GM21528 (cell line): ENCODE data around the gene RASSF8.
A peak's percentile ranks its signal among the peaks of the same experiment; 100 is the strongest.
"Not testable (repeated sequence)": the region's sequence is repeated elsewhere in the genome, so short reads cannot be mapped to it uniquely, and the experiment has no call there.

Source experiments
- ATAC-seq: cut with Tn5 transposase; IDR thresholded peaks from one replicate; pipeline ENCODE4 v1.9.1; 2021; ENCODE audit warnings: mild to moderate bottlenecking, moderate library complexity; ENCODE audit not compliant: unreplicated experiment, low FRiP score

The RASSF8 gene

DNA sequence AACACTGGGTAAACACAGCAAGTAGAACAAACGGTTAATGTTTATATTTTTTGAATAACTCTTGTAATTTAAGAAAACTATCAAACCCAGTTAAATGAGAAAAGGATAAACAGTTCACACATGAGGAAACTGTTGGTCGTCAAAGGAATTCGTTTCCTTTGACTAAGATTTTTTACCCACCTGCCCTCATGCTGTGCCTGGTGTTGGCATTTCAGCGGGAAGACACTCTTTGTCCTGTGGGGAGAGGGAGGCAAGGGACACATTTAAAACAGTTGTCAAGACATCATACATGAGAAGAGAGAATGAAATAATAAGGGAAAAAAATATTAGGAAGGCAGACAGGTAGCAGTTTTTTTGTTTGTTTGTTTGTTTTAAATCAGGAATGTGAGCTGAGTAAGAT is 95.9 kb downstream of the RASSF8 start:
- ATAC-seq: no peak

DNA sequence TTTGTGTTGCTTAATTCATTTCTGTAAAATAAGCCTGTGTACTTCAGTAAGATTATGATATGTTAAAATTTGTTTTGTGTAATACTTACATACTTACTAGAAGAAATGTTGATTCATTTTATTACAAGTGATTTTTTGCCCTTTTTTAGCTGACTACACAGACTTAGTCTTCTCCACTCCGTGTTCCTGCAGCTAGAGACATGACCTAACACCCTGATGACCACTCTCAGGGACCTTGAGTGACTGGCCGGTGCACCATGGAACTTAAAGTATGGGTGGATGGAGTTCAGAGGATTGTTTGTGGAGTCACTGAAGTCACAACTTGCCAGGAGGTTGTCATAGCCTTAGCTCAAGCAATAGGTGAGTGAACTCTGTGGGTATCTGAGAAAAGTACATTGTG is 96.6 kb downstream of the RASSF8 start:
- no peak for ATAC-seq

DNA sequence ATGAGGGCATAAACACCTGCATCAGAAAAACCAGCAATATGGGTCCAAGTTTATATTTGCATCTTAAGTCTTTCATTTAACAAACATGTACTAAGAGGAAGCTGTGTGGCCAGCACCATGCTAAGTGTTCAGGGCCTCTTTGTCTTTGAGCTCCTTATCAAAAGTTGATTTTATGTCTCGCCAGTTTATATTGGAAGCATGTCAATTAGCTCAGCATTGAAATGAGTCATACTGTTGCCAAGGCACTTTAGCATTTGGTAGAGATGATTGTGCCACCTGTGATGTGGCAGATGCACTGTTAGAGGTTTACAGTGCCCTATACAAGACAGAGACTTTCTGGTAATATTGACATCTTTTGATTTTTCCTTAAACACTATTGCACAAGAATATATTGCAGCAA is 97.9 kb downstream of the RASSF8 start:
- ATAC-seq: no peak

DNA sequence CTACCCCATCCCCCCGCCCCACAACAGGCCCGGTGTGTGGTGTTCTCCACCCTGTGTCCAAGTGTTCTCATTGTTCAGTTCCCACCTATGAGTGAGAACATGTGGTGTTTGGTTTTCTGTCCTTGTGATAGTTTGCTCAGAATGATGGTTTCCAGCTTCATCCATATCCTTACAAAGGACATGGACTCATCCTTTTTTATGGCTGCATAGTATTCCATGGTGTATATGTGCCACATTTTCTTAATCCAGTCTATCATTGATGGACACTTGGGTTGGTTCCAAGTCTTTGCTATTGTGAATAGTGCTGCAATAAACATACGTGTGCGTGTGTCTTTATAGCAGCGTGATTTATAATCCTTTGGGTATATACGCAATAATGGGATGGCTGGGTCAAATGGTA is 98.8 kb downstream of the RASSF8 start:
- ATAC-seq: not testable (repeated sequence)

DNA sequence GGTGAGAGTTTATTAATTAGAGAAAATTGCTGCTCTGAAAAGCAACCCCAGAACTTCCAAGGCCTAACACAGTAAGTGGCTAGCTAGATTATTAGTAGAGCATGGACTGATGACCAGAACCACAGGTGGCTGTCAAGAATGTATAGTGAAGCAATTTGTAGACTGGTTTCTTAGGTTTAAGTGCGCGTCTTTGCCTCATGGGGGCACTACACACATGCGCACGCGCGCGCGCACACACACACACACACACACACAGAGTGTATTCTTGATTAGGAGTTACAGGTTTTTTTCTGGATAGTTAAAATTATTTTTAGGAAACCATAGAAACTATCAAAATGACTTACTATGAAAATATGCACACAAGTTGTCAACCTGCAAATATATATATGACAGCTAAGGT is 99.8 kb downstream of the RASSF8 start:
- no peak for ATAC-seq

DNA sequence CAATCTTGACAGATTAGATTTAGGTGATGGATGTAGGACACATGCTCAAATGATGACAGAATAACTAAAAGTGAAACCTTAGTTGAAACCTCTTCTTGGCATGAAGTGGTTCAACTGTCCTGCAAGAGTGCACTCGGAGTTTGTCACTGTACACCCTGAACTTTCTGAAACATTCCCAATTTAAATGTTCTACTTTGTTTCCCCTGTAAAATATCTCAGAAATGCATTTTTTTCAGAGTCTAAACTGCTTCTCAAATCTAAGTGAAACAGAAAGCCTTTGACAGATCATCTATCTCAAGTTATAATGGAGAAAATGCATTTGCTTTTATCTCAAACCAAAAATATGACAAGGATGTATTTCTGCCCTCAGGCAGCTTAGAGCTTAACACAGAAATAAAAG is 100.3 kb downstream of the RASSF8 start:
- no peak for ATAC-seq

DNA sequence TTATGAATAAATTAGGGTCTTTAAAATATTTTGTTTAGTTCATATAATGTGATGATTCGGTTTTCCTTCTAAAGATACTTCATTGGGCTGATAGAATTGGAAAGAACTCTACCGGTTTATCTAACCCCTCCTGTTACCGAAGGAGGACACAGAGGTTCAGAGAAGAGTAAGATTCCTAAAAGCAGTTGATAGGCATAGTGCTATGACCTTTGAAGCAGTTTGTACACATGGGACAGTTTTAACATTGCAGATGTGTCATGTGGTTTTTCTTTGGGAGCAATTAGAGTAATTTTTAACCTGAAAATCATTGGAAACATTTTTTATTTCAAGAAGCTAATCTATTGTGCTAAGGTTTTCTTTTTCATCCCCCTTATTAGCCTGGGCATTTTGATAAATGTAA is 103.5 kb downstream of the RASSF8 start:
- ATAC-seq: no peak

DNA sequence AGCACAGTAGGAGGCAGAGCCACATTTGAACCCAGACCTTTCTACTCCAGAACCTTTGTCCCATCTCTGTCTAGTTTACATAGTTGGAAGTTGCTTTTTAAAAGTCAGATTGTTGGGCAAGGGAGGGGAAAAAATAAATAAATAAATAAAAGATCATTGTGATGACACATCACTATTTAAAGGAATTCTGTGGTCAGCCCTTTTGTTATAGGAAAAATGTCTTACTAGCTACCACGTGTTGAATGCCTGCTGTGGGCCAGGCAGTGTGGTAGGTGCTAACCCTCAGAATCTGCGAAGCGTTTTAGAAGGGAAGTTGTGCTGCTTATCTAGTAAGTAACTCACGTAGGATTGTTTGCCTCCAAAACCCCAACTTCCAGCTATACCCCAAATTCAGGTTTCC is 104.1 kb downstream of the RASSF8 start:
- ATAC-seq: no peak

DNA sequence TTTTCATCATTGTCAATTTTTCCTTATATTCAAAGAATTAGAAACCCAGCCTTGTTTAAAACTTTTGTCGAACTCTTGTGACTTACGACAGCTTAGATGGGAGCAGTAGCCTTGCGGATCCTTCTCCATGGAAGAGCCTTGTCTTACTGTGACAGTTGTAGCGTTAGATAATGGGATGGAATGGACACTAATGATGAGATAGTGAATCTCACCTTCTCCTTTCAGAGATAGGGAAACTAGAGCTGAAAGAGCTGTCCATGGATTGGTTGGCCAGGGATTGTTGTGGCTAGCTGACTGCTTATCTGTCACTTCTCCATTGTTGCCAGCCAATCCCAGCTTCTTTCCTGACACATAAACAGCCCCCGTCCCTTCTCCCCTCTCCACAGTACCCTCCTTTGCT is 107.0 kb downstream of the RASSF8 start:
- no peak for ATAC-seq

DNA sequence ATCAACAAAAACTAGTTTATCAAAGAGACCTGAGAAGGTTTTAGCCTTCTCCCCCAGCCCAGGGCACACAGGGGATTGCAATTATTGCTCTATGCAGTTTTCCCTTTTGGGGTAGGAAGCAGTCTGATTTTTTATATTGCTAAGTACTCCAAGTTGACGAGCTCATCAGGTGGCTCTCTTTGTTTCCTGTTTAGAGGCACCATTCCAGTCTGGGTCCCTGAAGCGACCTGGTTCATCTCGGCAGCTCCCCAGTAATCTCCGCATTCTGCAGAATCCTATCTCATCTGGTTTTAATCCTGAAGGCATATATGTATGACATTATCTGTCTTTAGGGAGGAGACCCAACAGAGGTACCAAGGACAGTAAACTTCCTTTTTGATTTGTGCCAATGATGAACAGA is 110.0 kb downstream of the RASSF8 start:
- ATAC-seq: no peak

DNA sequence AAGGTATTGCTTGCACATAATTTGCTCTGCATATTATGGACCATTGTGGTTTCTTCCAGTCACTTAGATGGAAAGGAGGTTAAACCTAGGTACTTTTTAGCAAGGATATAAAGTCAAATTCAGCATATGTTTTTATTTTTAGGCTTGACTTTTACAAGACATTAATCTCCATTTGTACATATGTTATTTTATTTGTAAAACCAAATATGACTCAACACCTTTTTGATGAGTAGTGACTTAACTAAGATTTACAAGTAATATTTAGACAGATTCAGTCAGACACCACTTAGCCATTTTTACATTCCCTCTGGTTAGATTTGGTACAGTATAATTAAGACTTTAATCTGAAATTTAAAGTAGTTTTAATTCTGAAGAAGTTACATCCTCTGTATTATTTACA is 111.3 kb downstream of the RASSF8 start:
- no peak for ATAC-seq

DNA sequence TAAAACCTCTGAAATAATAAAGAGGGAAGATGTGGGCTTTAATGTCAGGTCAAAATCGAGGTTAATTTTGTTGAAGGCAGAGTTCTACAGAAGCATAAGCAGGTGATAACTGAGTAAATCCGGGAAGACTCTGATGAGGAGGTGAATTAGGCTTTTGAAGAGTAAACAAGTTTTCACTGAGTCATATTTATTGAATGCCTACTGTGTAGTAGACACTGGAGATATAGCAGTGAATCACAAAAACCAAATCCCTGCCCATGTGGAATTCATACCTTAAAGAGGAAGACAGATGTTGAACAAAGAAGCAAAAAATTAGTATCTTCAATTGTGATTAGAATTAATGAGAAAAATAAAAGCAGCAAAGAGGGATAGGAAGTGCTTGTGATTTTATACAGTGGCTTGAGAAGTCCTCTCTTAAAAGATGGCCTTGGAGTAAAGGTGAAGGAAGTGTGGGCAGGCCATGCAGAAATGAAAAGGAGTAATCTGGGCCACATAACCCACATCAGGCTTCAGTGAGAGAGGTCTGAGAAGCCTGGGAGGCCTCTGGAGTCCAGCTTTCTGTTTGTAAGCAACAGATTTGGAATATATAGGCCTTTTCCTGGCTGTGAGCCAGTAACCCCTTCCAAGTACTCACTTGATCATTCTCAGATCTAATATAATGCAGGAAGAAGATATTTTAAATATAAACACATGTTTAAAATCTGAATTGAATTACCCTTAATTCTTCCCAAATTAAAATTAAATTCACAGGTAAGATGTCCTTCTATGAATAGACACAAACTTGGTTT is 119.6 kb downstream of the RASSF8 start:
- ATAC-seq: no peak

DNA sequence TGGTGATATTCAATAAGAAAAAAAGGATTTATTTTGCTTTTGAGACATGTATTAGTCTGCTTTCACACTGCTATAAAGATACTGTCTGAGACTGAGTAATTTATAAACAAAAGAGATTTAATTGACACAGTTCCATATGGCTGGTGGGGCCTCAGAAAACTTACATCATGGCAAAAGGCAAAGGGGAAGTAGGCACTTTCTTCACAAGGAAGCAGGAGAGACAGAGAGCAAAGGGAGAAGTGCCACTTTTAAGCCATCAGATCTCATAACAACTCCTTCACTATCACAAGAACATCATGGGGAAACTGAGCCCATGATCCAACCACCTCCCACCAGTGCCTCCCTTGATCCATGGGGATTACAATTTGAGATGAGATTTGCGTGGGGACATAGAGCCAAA is 122.4 kb downstream of the RASSF8 start:
- ATAC-seq: no peak

DNA sequence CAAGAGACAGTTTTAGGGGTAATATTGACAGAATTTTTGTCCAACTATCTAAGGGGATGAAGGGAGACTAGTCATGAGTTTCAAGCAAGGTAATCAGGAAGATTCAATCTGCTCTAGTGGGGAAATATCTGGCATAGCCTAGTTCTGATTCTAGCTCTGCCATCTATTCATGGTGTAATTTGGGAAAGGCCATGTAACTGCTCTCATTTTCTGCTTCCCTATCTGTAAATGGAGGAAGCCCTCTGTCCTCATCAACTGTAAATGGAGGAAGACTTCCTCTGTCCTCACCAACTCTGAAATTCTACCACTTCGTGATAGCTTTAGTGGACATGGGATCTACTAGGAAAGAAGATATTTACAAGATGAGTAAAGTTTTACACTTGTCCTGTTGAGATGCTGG is 128.5 kb downstream of the RASSF8 start:
- no peak for ATAC-seq

DNA sequence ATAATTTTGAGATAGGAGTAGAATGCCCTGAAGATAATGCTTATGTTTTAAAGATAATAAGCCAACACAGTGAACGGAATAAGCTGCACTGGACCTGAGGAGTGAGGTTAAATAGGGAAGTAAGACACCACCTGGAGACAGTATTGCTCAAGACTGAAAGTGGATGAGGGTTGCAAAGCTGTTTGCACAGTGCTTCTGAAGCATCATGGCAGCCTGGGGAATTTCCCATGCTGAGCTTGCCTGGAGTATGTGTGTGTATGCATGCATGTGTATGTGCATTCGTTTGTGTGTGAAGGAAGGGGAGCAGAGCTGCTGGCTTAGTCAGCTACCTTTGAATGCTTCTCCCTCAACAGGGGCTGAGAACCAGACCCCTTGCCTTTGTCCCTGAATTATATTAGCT is 130.5 kb downstream of the RASSF8 start:
- peak; percentile 97 for ATAC-seq

DNA sequence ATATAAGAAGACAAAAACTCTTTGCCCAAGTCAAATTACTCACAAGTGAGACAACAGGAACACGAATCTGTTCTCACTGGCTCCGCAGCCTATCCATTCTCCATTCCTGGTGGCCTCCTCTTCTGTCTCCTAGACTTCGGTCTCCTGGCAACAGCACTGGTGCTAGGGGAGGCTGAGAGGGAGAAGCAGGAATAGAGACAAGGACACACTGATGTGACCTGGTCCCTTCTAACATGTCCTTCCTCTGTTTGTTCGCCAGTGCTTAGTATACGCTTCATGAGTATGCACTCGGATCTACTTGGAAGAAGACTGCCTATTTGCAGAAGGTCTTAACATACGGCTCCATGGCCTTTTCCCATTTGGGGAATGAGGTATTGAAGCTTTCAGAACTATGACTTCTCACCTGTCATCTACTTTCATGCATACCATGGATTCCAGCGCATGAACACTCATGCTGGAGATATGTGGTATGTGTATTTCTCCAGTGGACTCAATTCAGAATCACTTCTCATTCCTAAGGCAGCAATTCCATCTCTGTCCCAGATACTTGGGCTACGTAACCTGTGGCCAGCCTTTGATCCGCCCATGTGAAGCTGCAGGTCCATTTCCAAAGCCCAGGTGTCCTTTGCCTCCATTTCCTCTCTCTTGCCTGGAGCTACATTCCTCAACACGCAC is 132.5 kb downstream of the RASSF8 start:
- no peak for ATAC-seq

DNA sequence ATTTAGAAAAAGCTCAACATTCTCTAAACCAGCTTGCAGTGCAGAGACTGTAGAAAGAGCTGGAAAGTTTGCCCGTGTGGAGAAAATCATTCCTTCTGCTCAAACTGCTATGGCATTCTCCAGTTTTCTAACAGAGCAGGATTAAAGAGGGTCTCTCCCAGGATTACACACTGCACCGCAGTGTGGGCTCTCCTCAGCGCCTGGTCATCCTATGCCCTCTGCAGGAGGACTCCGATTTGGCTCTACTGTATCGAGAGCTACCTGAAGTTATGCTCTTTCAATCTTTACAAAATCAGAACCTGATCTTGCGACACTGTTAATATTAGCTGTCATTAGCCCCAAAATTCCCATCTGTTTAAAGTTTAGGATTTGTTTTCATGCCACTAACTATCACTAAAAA is 133.3 kb downstream of the RASSF8 start:
- ATAC-seq: no peak

DNA sequence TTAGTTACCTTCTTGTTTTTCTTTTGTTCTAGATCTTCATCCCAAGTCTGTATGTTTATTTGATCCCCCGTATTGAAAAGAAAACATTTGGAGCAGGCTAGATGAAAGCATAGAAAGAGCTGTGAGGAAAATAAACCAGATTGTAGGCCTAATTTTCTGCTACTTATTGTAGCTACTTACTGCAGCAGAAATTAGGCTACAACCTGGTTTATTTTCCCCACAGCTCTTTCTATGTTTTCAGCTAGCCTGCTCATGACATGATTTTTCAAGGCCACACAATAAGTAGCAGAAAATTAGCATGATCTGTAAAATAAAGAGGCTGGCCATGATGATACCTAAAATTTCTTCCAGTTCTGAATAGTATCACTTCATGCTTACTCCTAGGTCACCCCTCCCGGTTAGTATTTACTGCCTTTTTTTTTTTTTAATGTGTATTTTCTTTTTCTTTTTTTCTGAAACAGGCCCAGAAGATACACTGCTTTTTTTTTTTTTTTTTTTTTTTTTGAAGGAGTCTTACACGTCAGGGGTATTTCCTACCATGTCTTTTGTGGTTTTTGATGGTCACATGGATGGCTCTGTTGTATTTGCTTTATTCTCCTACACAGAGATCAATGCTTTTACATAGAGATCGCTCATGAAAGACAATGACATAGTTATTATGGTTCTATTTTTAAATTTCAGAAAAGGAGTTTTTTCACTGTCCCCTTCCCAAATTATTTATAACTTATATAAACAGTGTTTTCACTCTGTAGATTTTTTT is 134.0 kb downstream of the RASSF8 start:
- no peak for ATAC-seq

DNA sequence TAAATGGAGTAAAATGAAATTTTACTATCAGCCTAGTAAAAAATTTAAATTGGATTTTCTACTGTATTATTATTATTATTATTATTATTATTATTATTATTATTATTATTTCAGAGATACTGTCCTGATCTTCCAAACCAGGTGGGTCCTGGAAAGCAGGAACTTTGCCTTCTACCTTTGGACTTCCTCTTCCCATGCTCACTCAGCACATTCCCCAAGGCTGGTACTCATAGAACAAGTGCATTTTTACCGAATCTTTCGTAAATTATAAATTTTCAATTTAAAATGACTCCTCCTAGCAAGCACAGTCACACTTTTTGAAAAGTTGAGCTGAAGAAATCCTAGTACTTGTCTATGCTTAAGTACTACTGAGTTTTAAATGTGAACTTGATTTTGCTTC is 136.7 kb downstream of the RASSF8 start:
- no peak for ATAC-seq

DNA sequence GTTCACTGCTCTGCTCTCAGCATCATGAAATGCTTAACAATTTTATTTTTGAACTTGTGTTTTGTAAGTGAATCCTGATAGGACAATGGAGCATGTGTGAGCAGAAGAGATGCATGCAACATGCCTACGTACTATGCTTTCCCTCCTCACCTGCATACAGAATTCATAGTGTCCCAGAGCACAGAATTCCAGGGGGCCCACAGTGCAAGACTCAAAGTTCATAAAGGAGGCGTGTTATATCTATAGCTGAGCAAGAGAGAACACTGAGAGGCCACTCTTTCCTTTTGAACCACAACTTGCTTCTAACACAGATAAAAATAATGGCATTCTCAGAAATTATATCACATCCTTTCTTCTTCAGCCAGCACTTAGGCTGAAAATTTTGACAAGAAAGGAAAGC is 137.6 kb downstream of the RASSF8 start:
- ATAC-seq: no peak

DNA sequence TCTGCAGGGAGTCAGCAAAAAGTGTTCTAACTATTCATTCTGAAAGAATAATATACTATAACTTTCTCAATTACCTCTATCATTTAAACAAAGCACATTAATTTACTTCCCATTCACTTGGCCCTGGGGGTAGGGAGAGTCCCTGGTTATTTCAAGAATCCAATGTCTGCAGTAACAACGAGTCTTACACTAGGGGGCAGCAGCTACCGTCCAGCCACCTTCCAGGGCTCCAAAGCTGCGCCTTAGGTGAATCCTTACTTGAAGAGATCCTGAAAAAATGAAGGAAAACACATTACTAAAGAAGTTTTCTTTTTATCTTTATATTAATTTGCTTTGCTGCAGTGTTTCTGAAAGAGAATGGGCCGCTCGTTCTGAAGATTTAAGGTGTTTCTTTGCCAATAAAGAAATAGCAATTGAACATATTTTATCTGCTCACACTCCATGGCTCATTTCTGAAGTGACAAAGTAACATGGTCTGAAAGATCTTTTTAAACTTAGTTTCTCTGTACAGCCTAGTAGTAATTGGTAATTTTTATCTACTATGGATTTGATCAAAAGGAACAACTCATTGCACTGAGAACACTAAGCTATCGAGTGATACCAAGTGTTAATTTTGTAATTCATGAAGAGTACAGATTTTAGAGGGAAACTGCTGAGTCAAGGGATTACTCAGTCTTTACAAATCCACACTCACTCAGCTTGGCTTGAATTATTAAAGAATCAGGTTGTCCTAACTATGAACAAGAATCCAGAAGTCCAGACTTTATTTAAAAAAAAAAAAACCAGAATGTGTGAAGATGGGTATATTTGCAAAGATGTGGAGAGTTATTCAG is 138.8 kb downstream of the RASSF8 start:
- ATAC-seq: no peak
